WTC11 (cell line): ENCODE measurements around the gene RIC1.

Source experiments
- CTCF ChIP-seq: fragments of 200-600 bp; IDR thresholded peaks from 2 replicates; pipeline ENCODE4 v1.8.0; 2022; ENCODE audit warnings: antibody characterized with exemption
- HMGA2 ChIP-seq: fragments of 250-450 bp; sonication (Bioruptor Pico); IDR thresholded peaks from 2 replicates; pipeline ENCODE4 v1.4.0; 2021; ENCODE audit warnings: mild to moderate bottlenecking, moderate library complexity
- STAT6 ChIP-seq: sonication (generic); formaldehyde crosslinking; conservative IDR thresholded peaks from 2 replicates; pipeline ENCODE4 v1.8.1; 2023; ENCODE audit warnings: mild to moderate bottlenecking, low read depth, missing genetic modification reagents, moderate library complexity
- TEAD4 ChIP-seq: sonication (generic); formaldehyde crosslinking; IDR thresholded peaks from 2 replicates; pipeline ENCODE4 v1.8.0; 2022; ENCODE audit warnings: mild to moderate bottlenecking, missing genetic modification reagents

GRCh38 chr9:5796298-5796697, 167.4 kb downstream of the RIC1 start:
- TF ChIP-seq CTCF (no peak), STAT6 (CRISPR knock-in tag) (no peak), TEAD4 (CRISPR knock-in tag) (no peak), HMGA2 (CRISPR knock-in tag) (no peak)
